ENCODE measurements around the gene GPR4.

Gene GPR4

GRCh38 chr19:45571457-45572220, 30.4 kb downstream of the GPR4 start:
- no peak for TF ChIP-seq JUND (IDR thresholded peaks at IDR 0.05; ENCODE audit: low read depth)
- in situ Hi-C loops (cut with HindIII; ENCODE audit: low pct_unique_long_range_greater_than_20kb, low sequenced_read_pairs): no loop called here
- DNase-seq (ENCODE audit: low read depth in 1 of 2, low spot score in 1 of 2): no peak

DNA sequence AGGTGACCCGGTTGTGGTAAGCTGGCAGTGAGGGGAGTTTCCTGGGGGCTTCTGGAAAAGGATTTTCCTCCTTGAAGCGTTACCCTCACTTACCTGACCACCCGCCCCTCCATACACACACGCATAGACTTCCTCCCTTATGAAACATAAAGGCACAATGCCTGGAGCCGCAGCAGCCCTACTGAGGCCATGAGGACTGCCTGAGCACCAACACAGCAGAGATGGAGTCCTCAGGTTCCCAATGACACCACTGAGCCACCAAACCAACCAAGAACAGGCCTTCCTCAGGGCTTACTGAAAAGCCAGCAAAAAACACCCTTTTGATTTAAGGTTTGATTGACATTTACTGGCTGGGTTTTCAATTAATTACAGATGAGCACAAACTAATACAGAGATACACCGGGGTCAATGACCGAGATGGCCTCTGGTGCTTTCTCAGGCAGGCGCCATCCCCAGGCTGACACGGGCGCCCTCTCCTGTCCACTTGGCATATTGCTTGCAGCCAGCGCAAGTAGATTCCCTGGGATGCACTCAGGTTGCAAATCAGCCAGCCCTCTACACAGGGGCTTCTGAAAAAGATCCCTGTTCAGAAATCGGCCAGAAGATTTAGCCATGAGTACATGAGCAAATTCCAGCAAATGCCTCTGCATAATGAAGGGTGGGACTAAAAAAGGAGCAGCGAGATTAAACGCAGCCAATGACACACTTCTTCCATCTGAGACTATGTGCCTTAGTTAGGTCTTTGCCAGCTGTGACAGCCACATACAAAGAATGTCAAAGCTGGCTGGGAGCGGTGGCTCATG, 32.2 kb downstream of the GPR4 start:
- in situ Hi-C loops (cut with HindIII; ENCODE audit: low pct_unique_long_range_greater_than_20kb, low sequenced_read_pairs): no loop called here
- TF ChIP-seq JUND (IDR thresholded peaks at IDR 0.05; ENCODE audit: low read depth): no peak
- DNase-seq (ENCODE audit: low read depth in 1 of 2, low spot score in 1 of 2): peak in 1 of 2 experiments; percentile 38

DNA sequence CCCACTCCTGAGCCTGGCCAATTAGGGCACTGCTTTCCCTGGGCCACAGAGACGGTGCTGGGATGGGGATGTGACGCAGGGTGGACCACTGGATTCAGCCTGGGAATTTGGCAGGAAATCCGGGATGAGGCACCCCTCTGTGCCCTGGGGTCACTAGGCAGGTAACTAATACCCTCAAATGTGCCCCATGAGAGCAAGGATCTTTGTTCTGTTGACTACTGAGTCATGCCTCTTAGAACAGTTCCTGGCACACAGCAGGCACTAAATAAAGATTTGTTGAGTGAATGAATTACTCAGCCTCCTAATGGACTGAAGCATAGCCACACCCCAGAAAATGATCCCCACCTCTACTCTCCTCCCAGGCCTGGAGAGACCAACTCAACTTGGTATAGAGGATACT, 33.3 kb downstream of the GPR4 start:
- in situ Hi-C loops (cut with HindIII; ENCODE audit: low pct_unique_long_range_greater_than_20kb, low sequenced_read_pairs): no loop called here
- no peak for TF ChIP-seq JUND (IDR thresholded peaks at IDR 0.05; ENCODE audit: low read depth)
- no peak for DNase-seq (ENCODE audit: low read depth in 1 of 2, low spot score in 1 of 2)

DNA sequence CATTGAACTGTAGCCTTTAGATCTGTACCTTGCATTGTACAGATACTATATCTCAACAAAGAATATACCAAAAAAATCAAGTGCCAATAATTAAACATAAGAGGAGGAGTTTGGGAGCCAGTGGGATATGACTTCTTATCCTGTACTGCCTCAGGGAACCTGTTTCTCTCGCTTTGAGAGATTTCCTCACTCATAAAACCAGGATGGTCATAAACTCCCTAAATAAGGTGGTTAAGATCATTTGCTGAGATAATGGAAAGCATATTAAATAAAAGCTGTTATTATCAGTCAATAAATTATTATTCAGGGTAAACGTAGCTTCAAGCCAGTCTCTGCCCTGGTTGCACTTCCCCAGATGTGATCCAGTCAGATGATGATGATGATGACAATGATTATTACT, 34.4 kb downstream of the GPR4 start:
- peak in 1 of 2 experiments; percentile 24 for DNase-seq (ENCODE audit: low read depth in 1 of 2, low spot score in 1 of 2)
- TF ChIP-seq JUND (IDR thresholded peaks at IDR 0.05; ENCODE audit: low read depth): no peak
- in situ Hi-C loops (cut with HindIII; ENCODE audit: low pct_unique_long_range_greater_than_20kb, low sequenced_read_pairs): no loop called here

GRCh38 chr19:45564131-45564780, 37.8 kb downstream of the GPR4 start:
- in situ Hi-C loops (cut with HindIII; ENCODE audit: low pct_unique_long_range_greater_than_20kb, low sequenced_read_pairs): no loop called here
- DNase-seq (ENCODE audit: low read depth in 1 of 2, low spot score in 1 of 2): no peak
- no peak for TF ChIP-seq JUND (IDR thresholded peaks at IDR 0.05; ENCODE audit: low read depth)

DNA sequence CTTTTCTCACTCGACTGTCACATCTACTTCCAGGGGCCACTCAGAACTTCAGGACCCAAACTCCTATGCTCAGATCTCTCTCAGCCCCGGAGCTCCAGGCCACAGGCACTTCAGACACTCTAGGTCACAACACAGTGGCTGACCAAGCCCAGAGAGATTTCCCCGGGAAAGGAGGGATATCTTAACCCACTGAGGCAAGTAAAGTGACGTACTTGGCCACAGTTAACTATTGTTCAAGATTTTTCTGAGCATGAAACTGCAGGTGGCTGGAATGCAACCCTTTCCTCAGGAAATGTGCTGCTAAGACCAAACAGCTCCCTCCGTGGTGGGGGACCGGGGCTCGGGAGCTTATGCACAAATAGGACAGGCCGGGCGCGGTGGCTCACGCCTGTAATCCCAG, 41.3 kb downstream of the GPR4 start:
- no peak for DNase-seq (ENCODE audit: low read depth in 1 of 2, low spot score in 1 of 2)
- TF ChIP-seq JUND (IDR thresholded peaks at IDR 0.05; ENCODE audit: low read depth): no peak

DNA sequence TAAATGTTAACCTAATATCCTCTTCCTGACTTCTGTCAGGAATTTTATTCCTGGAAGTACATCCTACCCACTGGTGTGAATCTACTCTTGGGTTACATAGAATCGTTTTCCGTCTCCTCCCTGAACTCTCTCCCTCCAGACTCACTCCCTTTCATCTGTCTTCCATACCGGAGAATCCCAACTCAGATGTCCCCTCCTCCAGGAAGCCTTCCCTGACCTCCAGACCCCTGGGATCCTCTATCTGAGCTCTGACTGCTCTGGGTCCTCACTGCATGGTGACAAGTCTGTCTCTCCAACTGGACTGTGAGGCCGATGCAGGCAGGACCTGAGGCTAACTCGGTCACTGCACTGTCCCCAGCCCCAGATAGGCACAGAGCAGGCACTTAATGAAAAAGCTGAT, 42.0 kb downstream of the GPR4 start:
- DNase-seq (ENCODE audit: low read depth in 1 of 2, low spot score in 1 of 2): no peak
- in situ Hi-C loops (cut with HindIII; ENCODE audit: low pct_unique_long_range_greater_than_20kb, low sequenced_read_pairs): no loop called here
- no peak for TF ChIP-seq JUND (IDR thresholded peaks at IDR 0.05; ENCODE audit: low read depth)

More for the DNA sequence above, 41.3 kb downstream of the GPR4 start:
- in situ Hi-C loops (cut with HindIII; ENCODE audit: low pct_unique_long_range_greater_than_20kb, low sequenced_read_pairs): no loop called here

GRCh38 chr19:45558399-45558878, 43.6 kb downstream of the GPR4 start:
- DNase-seq (ENCODE audit: low read depth in 1 of 2, low spot score in 1 of 2): peak; percentile 36 to 71

DNA sequence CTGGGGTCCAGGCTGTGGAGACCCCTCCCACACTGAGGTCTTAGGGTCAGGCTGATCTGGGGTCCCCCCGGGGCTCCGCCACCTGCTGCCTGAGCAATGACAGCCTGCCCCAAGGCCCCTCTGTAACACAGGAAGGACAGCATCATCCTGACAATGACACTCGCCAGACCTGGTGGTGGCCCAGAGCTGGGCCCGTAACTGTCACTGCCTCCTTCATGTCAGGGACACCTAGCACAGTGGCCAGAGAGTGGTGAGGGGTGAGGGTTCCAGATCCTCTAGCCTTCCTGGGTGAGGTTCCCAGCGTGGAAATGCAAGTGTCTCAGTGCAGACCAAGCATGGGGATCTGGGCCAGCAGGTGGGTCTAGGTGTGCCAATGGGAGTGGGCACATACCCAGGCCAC, 45.2 kb downstream of the GPR4 start:
- no peak for TF ChIP-seq JUND (IDR thresholded peaks at IDR 0.05; ENCODE audit: low read depth)
- DNase-seq (ENCODE audit: low read depth in 1 of 2, low spot score in 1 of 2): no peak
- in situ Hi-C loops (cut with HindIII; ENCODE audit: low pct_unique_long_range_greater_than_20kb, low sequenced_read_pairs): no loop called here

More at GRCh38 chr19:45558399-45558878, 43.6 kb downstream of the GPR4 start:
- in situ Hi-C loops (cut with HindIII; ENCODE audit: low pct_unique_long_range_greater_than_20kb, low sequenced_read_pairs): no loop called here
- TF ChIP-seq JUND (IDR thresholded peaks at IDR 0.05; ENCODE audit: low read depth): no peak

DNA sequence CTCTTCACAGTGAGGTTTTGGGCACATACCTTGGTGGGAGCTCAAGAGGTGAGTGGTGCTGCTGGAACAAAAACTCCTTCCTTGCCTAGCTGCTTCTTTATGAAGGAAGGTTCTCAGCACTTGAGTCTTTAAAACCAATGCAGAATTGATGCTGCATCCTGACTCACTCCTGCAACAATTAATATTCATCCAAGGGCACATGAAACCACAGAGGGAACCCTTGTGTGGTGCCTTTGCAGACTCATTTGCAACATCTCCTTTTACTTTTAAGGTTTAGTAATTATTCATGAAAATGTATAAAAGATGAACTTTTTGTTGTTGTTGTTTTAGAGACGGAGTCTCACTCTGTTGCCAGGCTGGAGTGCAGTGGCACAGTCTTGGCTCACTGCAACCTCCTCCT, 47.5 kb downstream of the GPR4 start:
- DNase-seq (ENCODE audit: low read depth in 1 of 2, low spot score in 1 of 2): no peak
- TF ChIP-seq JUND (IDR thresholded peaks at IDR 0.05; ENCODE audit: low read depth): no peak
- in situ Hi-C loops (cut with HindIII; ENCODE audit: low pct_unique_long_range_greater_than_20kb, low sequenced_read_pairs): no loop called here

- no peak for DNase-seq (ENCODE audit: low read depth in 1 of 2, low spot score in 1 of 2)
- in situ Hi-C loops (cut with HindIII; ENCODE audit: low pct_unique_long_range_greater_than_20kb, low sequenced_read_pairs): no loop called here
- TF ChIP-seq JUND (IDR thresholded peaks at IDR 0.05; ENCODE audit: low read depth): no peak
Measured at GRCh38 chr19:45553464-45553863, 48.5 kb downstream of the GPR4 start.

DNA sequence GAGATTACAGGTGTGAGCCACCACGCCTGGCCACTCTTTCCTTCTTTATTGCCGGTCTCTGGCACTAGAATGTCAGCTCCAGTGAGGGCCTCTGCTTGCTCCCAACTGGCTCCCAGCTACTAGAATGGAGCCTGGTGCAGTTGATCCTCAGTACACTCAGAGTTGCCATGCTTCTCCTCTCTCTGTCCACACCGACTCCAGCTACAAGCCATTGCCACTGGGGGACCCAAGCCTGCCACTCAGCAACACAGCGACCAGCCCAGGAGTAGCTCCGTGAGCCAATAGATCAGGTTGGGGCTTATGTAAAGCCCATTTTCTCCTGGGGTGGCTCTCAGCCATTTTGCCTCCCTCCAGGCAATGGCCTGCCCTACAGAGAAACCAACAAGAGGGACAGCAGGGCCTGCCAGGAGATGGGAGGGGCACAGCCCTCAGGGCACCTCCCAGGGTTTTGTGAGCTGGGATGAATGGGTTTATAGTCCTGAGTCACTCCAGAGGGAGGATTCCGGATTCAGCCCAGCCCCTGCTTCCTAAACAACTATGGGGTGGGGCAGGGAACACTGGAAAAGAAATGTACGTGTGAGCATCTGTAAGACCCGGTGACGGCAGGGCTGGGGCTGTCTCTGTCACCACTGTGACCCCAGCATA, 53.9 kb downstream of the GPR4 start:
- in situ Hi-C loops (cut with HindIII; ENCODE audit: low pct_unique_long_range_greater_than_20kb, low sequenced_read_pairs): no loop called here
- no peak for TF ChIP-seq JUND (IDR thresholded peaks at IDR 0.05; ENCODE audit: low read depth)
- DNase-seq (ENCODE audit: low read depth in 1 of 2, low spot score in 1 of 2): peak in 1 of 2 experiments; percentile 28
